Psoas muscle (tissue), 8 donors: ENCODE results near the gene NAPG. TPM values are rescaled to one million over a fixed set of nuclear protein-coding genes. Genes with fewer than 3 reads are reported as not detected.
A peak's percentile ranks its signal among the peaks of the same experiment; 100 is the strongest.

Experiments
- ATAC-seq, 4 donors: fragments of 200-7000 bp; cut with Tn5 transposase; one replicate each; pipeline ENCODE4 v1.9.1; 2020; ENCODE audit warnings: moderate library complexity in 3 of 4, mild to moderate bottlenecking in 2 of 4
- DNase-seq, 2 donors: peaks; one replicate each; pipeline ENCODE4 v3.0.0-alpha.2; 2020
- H3K27ac ChIP-seq: fragments of 200-600 bp; one replicate; pipeline ENCODE4 v1.8.0; 2022
- H3K27me3 ChIP-seq, 3 donors: fragments of 200-600 bp in 1 of 3; one replicate each; pipeline versions ENCODE4 v1.6.1 to v1.8.0; 2013 to 2022; ENCODE audit warnings: low read length in 2 of 3, mild to moderate bottlenecking in 2 of 3, moderate library complexity in 1 of 3; ENCODE audit not compliant: insufficient read depth in 3 of 3
- H3K36me3 ChIP-seq, 2 donors: fragments of 200-600 bp in 1 of 2; one replicate each; pipeline versions ENCODE4 v1.6.1 to v1.8.0; 2013 to 2022; ENCODE audit warnings: low read depth in 1 of 2, mild to moderate bottlenecking in 1 of 2, moderate library complexity in 1 of 2; ENCODE audit not compliant: insufficient read depth in 1 of 2
- H3K4me1 ChIP-seq: fragments of 200-600 bp; one replicate; pipeline ENCODE4 v1.8.0; 2022
- H3K4me3 ChIP-seq: fragments of 200-600 bp; one replicate; pipeline ENCODE4 v1.8.0; 2022; ENCODE audit warnings: mild to moderate bottlenecking
- H3K9me3 ChIP-seq: fragments of 200-600 bp; one replicate; pipeline ENCODE4 v1.8.0; 2022
- CTCF ChIP-seq: fragments of 200-600 bp; IDR thresholded peaks from one replicate; pipeline ENCODE4 v1.8.0; 2022; ENCODE audit warnings: antibody characterized with exemption
- WGBS, 3 donors: extraction: QIAGEN DNeasy Blood & Tissue Kit; methylation state at CpG; one replicate each; pipeline versions ENCODE4 v1.1.6 to v1.1.7; 2013; 5-methylcytosine and 5-hydroxymethylcytosine counted together
- intact Hi-C, 2 donors: fragments of 100-400 bp; cut with DNase I; formaldehyde crosslinking; loops; one replicate each; pipeline versions ENCODE4 v1.11.0 to v1.14.2; 2022
- polyA plus RNA-seq, 3 donors: library from polyadenylated mRNA; stranded (reverse); fragments of 200-250 nt; gene quantifications; one replicate each; pipeline ENCODE4 v1.2.3, GENCODE V29; 2013
- total RNA-seq, 4 donors: library from RNA; stranded (reverse); fragmentation: NEBNext Ultra II Directional in 2 of 4; extraction: Animal tissue kit (Norgen Biotek cat#: 25700) in 2 of 4; gene quantifications; one replicate each; pipeline versions ENCODE4 v1.2.1 to v1.2.4, GENCODE V29; 2021 to 2023
- donor health status: healthy with polysubstance abuse.
- donor health status: DM: no; HTN: no; CAD: no; lungs with moderate emphysema.
- donor health status: Bipolar disorder and iron deficiency.
- donor health status: healthy.
- donor health status: DM: yes; HTN: yes; CAD: no.
- donor health status: DM: no; HTN: no; CAD: no.
- donor health status: DM: no; HTN: no; CAD: no.
- donor health status: DM: yes; HTN: yes; CAD: no.

NAPG gene
- total and polyA plus RNA-seq, 7 donors: 10.7 to 38.7 (median 22.1) TPM

GRCh38 chr18:10486362-10486761 lies 39.5 kb upstream of the NAPG start:
- H3K4me3 ChIP-seq: no peak overlapping the region
- intact Hi-C loops: no loop called here
- H3K36me3 ChIP-seq: no peaks in the 10 kb centered on the region
- peaks cover 0 to 2% (median 0%) of the 10 kb centered on the region in 3 donors for H3K27me3 ChIP-seq
- DNase-seq: no peak
- no peaks in the 10 kb centered on the region for H3K4me1 ChIP-seq
- H3K27ac ChIP-seq: no peak overlapping the region
- H3K9me3 ChIP-seq: no peaks in the 10 kb centered on the region
- TF ChIP-seq CTCF: no peak
- 54 to 61% (median 56%) methylated on average over 3 of the region's 3 CpGs for WGBS, 3 donors
- ATAC-seq: no peak

- intact Hi-C loops: no loop called here
- Histone ChIP-seq H3K4me3 (no peak overlapping the region), H3K27me3 (peaks cover 0 to 2% (median 0%) of the 10 kb centered on the region in 3 donors), H3K4me1 (no peaks in the 10 kb centered on the region), H3K27ac (no peak overlapping the region), H3K36me3 (no peaks in the 10 kb centered on the region), H3K9me3 (no peaks in the 10 kb centered on the region)
- no peak for ATAC-seq
- no peak for TF ChIP-seq CTCF
- WGBS, 3 donors: 83 to 91% (median 87%) methylated on average over 6 of the region's 6 CpGs
- no peak for DNase-seq
Measured at GRCh38 chr18:10487154-10487553, 38.7 kb upstream of the NAPG start.

GRCh38 chr18:10488017-10488416 lies 37.8 kb upstream of the NAPG start:
- TF ChIP-seq CTCF: no peak
- no peaks in the 10 kb centered on the region for H3K36me3 ChIP-seq
- peaks cover 0 to 2% (median 0%) of the 10 kb centered on the region in 3 donors for H3K27me3 ChIP-seq
- no peak for DNase-seq
- H3K27ac ChIP-seq: no peak overlapping the region
- WGBS, 3 donors: 77 to 87% (median 81%) methylated on average over 4 of the region's 4 CpGs
- no peaks in the 10 kb centered on the region for H3K9me3 ChIP-seq
- intact Hi-C loops: no loop called here
- no peaks in the 10 kb centered on the region for H3K4me1 ChIP-seq
- no peak overlapping the region for H3K4me3 ChIP-seq
- no peak for ATAC-seq

GRCh38 chr18:10490401-10491165 lies 35.2 kb upstream of the NAPG start:
- Histone ChIP-seq H3K9me3 (no peaks in the 10 kb centered on the region), H3K4me3 (no peak overlapping the region), H3K27me3 (peaks cover 0 to 2% (median 0%) of the 10 kb centered on the region in 3 donors), H3K27ac (no peak overlapping the region), H3K4me1 (no peaks in the 10 kb centered on the region), H3K36me3 (no peaks in the 10 kb centered on the region)
- ATAC-seq (peak in 1 of 4 donors; percentile 80), DNase-seq (no peak)
- 77 to 83% (median 79%) methylated on average over 14 of the region's 14 CpGs for WGBS, 3 donors
- intact Hi-C loops: no loop called here
- TF ChIP-seq CTCF: no peak

GRCh38 chr18:10495936-10496335 lies 29.9 kb upstream of the NAPG start:
- Histone ChIP-seq H3K4me3 (no peak overlapping the region), H3K36me3 (no peaks in the 10 kb centered on the region), H3K27me3 (no peaks in the 10 kb centered on the region), H3K27ac (no peak overlapping the region), H3K9me3 (no peaks in the 10 kb centered on the region), H3K4me1 (no peaks in the 10 kb centered on the region)
- TF ChIP-seq CTCF: no peak
- intact Hi-C loops: no loop called here
- WGBS, 3 donors: 52 to 64% (median 55%) methylated on average over 2 of the region's 2 CpGs
- no peak for DNase-seq
- no peak for ATAC-seq
